ENCODE data around the gene DNAJB13. TPM values are rescaled to one million over a fixed set of nuclear protein-coding genes. Genes with fewer than 3 reads are reported as not detected.

Gene DNAJB13
- total and polyA plus RNA-seq, 10 of the 15 experiments (the other 5 are each of a cell fraction or from before 2014, with no cell fraction given): 0.07 to 0.76 (median 0.15) TPM; not detected in 7

DNA sequence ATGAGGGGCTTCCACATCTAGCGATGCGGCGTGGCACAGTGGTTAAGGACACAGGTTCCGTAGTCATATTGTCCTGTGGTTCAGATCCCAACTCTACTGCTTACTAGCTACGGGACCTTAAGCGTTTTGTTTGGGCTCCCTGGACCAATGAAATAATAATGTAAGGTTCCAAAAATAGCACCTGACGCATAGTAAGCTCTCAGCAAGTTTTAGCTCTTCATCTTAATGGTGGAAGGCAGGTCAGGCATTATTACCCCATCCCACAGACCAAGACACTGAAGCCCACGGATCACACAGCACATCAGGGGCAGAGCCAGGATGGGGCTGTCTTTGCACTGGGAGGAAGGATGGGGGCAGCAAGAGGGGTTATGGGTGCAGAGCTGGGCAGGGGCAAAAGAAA, 13.0 kb downstream of the DNAJB13 start:
- Histone ChIP-seq H3K27ac (ENCODE audit: control insufficient read depth, insufficient read depth) (no peak overlapping the region), H3K4me1 (ENCODE audit: control insufficient read depth, insufficient read depth, low read length) (no peaks in the 10 kb centered on the region), H3K36me3 (ENCODE audit: control insufficient read depth in 2 of 2, insufficient read depth in 2 of 2, low read length in 1 of 2) (no peaks in the 10 kb centered on the region), H3K79me2 (ENCODE audit: control insufficient read depth, insufficient read depth, low read length) (no peaks in the 10 kb centered on the region), H3K4me3 (no peak overlapping the region), H3K9ac (ENCODE audit: control insufficient read depth, insufficient read depth, low read length) (no peak overlapping the region), H3K4me2 (ENCODE audit: control insufficient read depth, insufficient read depth) (no peak overlapping the region), H3K27me3 (replicated peaks in 1 of 2; ENCODE audit: control insufficient read depth in 2 of 2, insufficient read depth in 2 of 2, low read length in 1 of 2) (no peaks in the 10 kb centered on the region), H2AFZ (ENCODE audit: control insufficient read depth, low read depth, low read length) (no peak overlapping the region), H3K9me3 (replicated peaks; ENCODE audit: control insufficient read depth, insufficient read depth, low read length) (no peaks in the 10 kb centered on the region), H4K20me1 (ENCODE audit: control insufficient read depth, insufficient read depth) (no peaks in the 10 kb centered on the region; the same call in 1 of the 2 replicates)
- no TSS peak for BruUV-seq (replicated peaks)
- SMC1A ChIA-PET (ENCODE audit: uncharacterized antibody, unreplicated experiment): interaction anchor here (0.7 to 3.6 kb wide), 25 partner anchors 8 to 485 kb away, joined by 3 to 23 read pairs (median 4); partner anchors contain the start of genes DNAJB13, UCP2 and UCP3
- 51% methylated on average over 8 of the region's 8 CpGs for WGBS (ENCODE audit: insufficient coverage, insufficient replicate concordance, low lambda C conversion rate, missing lambda C conversion rate)
- TF ChIP-seq SP1 (IDR thresholded peaks at IDR 0.05; ENCODE audit: low read depth, low read length) (no peak), ZNF384 (IDR thresholded peaks at IDR 0.05; ENCODE audit: borderline replicate concordance, low read depth, low read length) (no peak), ATF7 (IDR thresholded peaks at IDR 0.05; ENCODE audit: low read depth) (no peak), MXI1 (IDR thresholded peaks at IDR 0.05; ENCODE audit: low read depth, low read length) (no peak), FOXK2 (IDR thresholded peaks at IDR 0.05) (no peak), ZZZ3 (IDR thresholded peaks at IDR 0.05; ENCODE audit: control insufficient read depth, insufficient read length, low read depth) (no peak), ZBED1 (IDR thresholded peaks at IDR 0.05; ENCODE audit: borderline replicate concordance) (no peak), ZNF217 (IDR thresholded peaks at IDR 0.05) (no peak), RUNX3 (IDR thresholded peaks at IDR 0.05; ENCODE audit: low read length) (no peak), JUND (IDR thresholded peaks at IDR 0.05; ENCODE audit: low read depth, low read length) (no peak), MYC (IDR thresholded peaks at IDR 0.05; ENCODE audit: insufficient read depth, insufficient read length, insufficient replicate concordance, low read length, severe bottlenecking) (no peak)
- TF ChIP-seq, protein P1, sequence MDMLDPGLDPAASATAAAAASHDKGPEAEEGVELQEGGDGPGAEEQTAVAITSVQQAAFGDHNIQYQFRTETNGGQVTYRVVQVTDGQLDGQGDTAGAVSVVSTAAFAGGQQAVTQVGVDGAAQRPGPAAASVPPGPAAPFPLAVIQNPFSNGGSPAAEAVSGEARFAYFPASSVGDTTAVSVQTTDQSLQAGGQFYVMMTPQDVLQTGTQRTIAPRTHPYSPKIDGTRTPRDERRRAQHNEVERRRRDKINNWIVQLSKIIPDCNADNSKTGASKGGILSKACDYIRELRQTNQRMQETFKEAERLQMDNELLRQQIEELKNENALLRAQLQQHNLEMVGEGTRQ (IDR thresholded peaks at IDR 0.05; ENCODE audit: borderline replicate concordance, low read depth, low read length): no peak
- TF ChIP-seq, protein P2, sequence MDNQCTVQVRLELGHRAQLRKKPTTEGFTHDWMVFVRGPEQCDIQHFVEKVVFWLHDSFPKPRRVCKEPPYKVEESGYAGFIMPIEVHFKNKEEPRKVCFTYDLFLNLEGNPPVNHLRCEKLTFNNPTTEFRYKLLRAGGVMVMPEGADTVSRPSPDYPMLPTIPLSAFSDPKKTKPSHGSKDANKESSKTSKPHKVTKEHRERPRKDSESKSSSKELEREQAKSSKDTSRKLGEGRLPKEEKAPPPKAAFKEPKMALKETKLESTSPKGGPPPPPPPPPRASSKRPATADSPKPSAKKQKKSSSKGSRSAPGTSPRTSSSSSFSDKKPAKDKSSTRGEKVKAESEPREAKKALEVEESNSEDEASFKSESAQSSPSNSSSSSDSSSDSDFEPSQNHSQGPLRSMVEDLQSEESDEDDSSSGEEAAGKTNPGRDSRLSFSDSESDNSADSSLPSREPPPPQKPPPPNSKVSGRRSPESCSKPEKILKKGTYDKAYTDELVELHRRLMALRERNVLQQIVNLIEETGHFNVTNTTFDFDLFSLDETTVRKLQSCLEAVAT (IDR thresholded peaks at IDR 0.05): no peak
- TF ChIP-seq, protein P3, sequence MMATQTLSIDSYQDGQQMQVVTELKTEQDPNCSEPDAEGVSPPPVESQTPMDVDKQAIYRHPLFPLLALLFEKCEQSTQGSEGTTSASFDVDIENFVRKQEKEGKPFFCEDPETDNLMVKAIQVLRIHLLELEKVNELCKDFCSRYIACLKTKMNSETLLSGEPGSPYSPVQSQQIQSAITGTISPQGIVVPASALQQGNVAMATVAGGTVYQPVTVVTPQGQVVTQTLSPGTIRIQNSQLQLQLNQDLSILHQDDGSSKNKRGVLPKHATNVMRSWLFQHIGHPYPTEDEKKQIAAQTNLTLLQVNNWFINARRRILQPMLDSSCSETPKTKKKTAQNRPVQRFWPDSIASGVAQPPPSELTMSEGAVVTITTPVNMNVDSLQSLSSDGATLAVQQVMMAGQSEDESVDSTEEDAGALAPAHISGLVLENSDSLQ (IDR thresholded peaks at IDR 0.05): no peak
- TF ChIP-seq, protein P4, sequence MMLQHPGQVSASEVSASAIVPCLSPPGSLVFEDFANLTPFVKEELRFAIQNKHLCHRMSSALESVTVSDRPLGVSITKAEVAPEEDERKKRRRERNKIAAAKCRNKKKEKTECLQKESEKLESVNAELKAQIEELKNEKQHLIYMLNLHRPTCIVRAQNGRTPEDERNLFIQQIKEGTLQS (IDR thresholded peaks at IDR 0.05; ENCODE audit: borderline replicate concordance, extremely low read depth, low read depth, low read length): no peak
- DNase-seq (ENCODE audit: low read depth, low spot score) (no peak), ATAC-seq (peak; percentile 18), FAIRE-seq (no peak)
- in situ Hi-C loops (cut with MboI) (no loop called here), intact Hi-C loops (cut with micrococcal nuclease; ENCODE audit: unreplicated experiment) (loop anchor here (1.0 to 10.0 kb wide), 6 partner anchors 68 to 483 kb away; partner anchors contain the start of genes C2CD3 and PPME1)
- RAD21 ChIA-PET (ENCODE audit: unreplicated experiment): interaction anchor here (0.6 to 2.0 kb wide), 18 partner anchors 9 to 488 kb away, joined by 3 to 24 read pairs (median 4); partner anchors contain the start of genes C2CD3, DNAJB13, PPME1 and UCP2
- CTCF ChIA-PET: interaction anchor here (0.6 to 5.6 kb wide), 35 partner anchors 9 to 711 kb away, joined by 3 to 48 read pairs (median 4); partner anchors contain the start of genes C2CD3, DNAJB13 and PPME1
- POLR2A ChIA-PET: interaction anchor here (0.6 to 2.0 kb wide), 3 partner anchors 16 to 822 kb away, joined by 3 to 8 read pairs (median 6); partner anchors contain the start of gene FCHSD2

Data from GM12878 (cell line).